Activated B cell treated with CpG ODN at 0.5 μM for 24 hours (primary cell): ENCODE measurements around the gene GIT1. TPM values are rescaled to one million over a fixed set of nuclear protein-coding genes. Genes with fewer than 3 reads are reported as not detected.

Source experiments
- ATAC-seq: fragments of 200-7000 bp; cut with Tn5 transposase; one replicate; pipeline ENCODE4 v1.10.0; 2021; ENCODE audit warnings: low read depth, mild to moderate bottlenecking, moderate library complexity
- CTCF ChIA-PET: fragments of 350-600 bp; sonication (Branson Sonifier 250); formaldehyde crosslinking; loops from one replicate; lab custom pipeline; 2021; ENCODE audit warnings: antibody characterized with exemption; lab: Charles Lee
- POLR2A ChIA-PET: fragments of 350-600 bp; sonication (Branson Sonifier 250); formaldehyde crosslinking; loops from one replicate; lab custom pipeline; 2021; ENCODE audit warnings: antibody characterized with exemption; lab: Charles Lee
- DNase-seq: peaks from one replicate; pipeline ENCODE4 v3.0.0; 2022
- H3K27ac Mint-ChIP-seq: one replicate; pipeline ENCODE4 v1.8.0; 2020; ENCODE audit warnings: mixed read lengths
- H3K27me3 Mint-ChIP-seq: one replicate; pipeline ENCODE4 v1.8.0; 2021; ENCODE audit warnings: mixed read lengths
- H3K36me3 Mint-ChIP-seq: one replicate; pipeline ENCODE4 v1.8.0; 2021; ENCODE audit warnings: low read depth, mixed read lengths
- H3K4me1 Mint-ChIP-seq: one replicate; pipeline ENCODE4 v1.8.0; 2021; ENCODE audit warnings: mixed read lengths
- H3K4me3 Mint-ChIP-seq: one replicate; pipeline ENCODE4 v1.8.0; 2020; ENCODE audit warnings: mild to moderate bottlenecking, mixed read lengths
- H3K9me3 Mint-ChIP-seq: one replicate; pipeline ENCODE4 v1.8.0; 2020; ENCODE audit warnings: mixed read lengths
- intact Hi-C: fragments of 100-400 bp; cut with micrococcal nuclease; formaldehyde crosslinking; loops from one replicate; pipeline ENCODE4 v1.15.1; 2024
- total RNA-seq: library from RNA; stranded (reverse); gene quantifications from 2 replicates; pipeline ENCODE4 v1.2.3, GENCODE V29; 2022
- TF ChIP-seq, protein P1 (sequence below): fragments of 200-600 bp; IDR thresholded peaks from one replicate; pipeline ENCODE4 v1.8.0; 2022; ENCODE audit warnings: antibody characterized with exemption, mild to moderate bottlenecking

The GIT1 gene
- total RNA-seq, 1 donor from 2014 or later, result 45.3 TPM

DNA sequence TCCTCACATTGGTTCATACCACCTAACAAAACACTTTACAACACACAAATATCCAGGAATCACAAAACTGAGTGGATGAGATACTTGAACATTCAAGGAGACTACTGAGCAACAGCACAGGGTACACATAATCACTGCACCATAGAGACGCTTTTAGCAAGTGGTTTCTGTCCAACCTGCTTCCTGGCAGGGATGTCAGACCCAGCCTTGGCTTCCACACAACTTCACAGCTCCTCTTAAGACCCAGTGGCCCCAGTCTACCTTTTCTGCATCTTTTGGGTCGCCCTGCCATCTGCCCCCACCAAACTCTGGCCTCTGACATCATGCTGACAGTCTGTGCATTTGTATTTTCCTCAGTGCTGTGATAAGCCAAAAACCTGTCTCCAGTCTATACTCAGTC, 39.2 kb upstream of the GIT1 start:
- ATAC-seq (no peak), DNase-seq (no peak)
- ChIA-PET POLR2A (interaction anchor here (0.6 kb wide), 1 partner anchor 113 kb away, joined by 3 read pairs; no protein-coding TSS in a partner anchor), CTCF (interaction anchor here (2.1 kb wide), 1 partner anchor 11 kb away, joined by 5 read pairs; no protein-coding TSS in a partner anchor)
- H3K27me3 Mint-ChIP-seq, result no peaks in the 10 kb centered on the region
- H3K36me3 Mint-ChIP-seq, result peaks cover 60% of the 10 kb centered on the region
- H3K4me3 Mint-ChIP-seq, result no peak overlapping the region
- H3K4me1 Mint-ChIP-seq, result peaks cover 18% of the 10 kb centered on the region
- TF ChIP-seq, protein P1, sequence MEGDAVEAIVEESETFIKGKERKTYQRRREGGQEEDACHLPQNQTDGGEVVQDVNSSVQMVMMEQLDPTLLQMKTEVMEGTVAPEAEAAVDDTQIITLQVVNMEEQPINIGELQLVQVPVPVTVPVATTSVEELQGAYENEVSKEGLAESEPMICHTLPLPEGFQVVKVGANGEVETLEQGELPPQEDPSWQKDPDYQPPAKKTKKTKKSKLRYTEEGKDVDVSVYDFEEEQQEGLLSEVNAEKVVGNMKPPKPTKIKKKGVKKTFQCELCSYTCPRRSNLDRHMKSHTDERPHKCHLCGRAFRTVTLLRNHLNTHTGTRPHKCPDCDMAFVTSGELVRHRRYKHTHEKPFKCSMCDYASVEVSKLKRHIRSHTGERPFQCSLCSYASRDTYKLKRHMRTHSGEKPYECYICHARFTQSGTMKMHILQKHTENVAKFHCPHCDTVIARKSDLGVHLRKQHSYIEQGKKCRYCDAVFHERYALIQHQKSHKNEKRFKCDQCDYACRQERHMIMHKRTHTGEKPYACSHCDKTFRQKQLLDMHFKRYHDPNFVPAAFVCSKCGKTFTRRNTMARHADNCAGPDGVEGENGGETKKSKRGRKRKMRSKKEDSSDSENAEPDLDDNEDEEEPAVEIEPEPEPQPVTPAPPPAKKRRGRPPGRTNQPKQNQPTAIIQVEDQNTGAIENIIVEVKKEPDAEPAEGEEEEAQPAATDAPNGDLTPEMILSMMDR, result no peak
- no peaks in the 10 kb centered on the region for H3K9me3 Mint-ChIP-seq
- peak overlapping the region; percentile 57 for H3K27ac Mint-ChIP-seq
- intact Hi-C loops, result no loop called here

- intact Hi-C loops, result no loop called here
- ChIA-PET POLR2A (no interaction called here), CTCF (interaction anchor here (2.1 kb wide), 1 partner anchor 11 kb away, joined by 5 read pairs; no protein-coding TSS in a partner anchor)
- H3K27ac Mint-ChIP-seq, result peak overlapping the region; percentile 39
- no peaks in the 10 kb centered on the region for H3K9me3 Mint-ChIP-seq
- DNase-seq (no peak), ATAC-seq (no peak)
- H3K36me3 Mint-ChIP-seq, result peaks cover 55% of the 10 kb centered on the region
- TF ChIP-seq, protein P1, result no peak
- H3K4me3 Mint-ChIP-seq, result no peak overlapping the region
- no peaks in the 10 kb centered on the region for H3K27me3 Mint-ChIP-seq
- peaks cover 25% of the 10 kb centered on the region for H3K4me1 Mint-ChIP-seq
These were observed 38.5 kb upstream of the GIT1 start for GRCh38 chr17:29627951-29628350.

DNA sequence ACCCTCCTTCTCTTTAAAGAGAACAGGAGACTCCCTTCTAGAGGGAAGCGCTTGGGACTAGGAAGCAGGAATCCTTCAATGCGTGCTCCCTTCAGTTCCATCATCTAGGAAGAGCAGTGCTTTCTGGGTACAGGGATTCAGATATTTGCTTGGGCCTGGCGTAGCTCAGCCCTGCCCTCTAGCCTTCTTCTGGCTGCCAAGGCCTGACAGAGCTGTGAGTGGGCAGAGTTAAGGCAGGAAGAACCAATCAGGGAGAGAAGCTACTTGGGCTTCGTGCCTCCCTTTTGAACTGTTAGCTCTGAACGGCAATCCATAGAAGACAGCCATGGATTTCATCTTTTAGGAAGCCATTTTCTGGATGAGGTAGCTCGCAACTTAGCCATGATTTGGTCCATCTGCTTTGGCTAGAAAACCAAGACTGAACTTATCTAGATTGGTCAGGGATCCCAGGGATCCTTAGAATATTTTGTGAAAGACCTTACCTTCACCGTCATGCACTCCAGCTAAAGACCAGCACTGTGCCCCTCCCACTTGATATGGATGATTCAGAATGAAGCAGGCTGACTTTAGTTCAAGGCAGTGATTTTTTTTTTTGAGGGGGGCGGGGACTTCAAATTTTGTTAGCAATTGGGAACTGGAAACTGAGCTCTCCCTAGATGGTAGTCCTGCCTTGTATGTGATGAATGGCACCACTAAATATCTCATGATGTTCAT, 35.7 kb upstream of the GIT1 start:
- ATAC-seq, result no peak

GRCh38 chr17:29624586-29624985, 35.1 kb upstream of the GIT1 start:
- ChIA-PET CTCF (interaction anchor here (1.5 kb wide), 2 partner anchors 9 to 307 kb away, joined by 5 to 6 read pairs; no protein-coding TSS in a partner anchor), POLR2A (interaction anchor here (0.5 to 2.6 kb wide), 5 partner anchors 7 to 306 kb away, joined by 3 to 10 read pairs (median 4); no protein-coding TSS in a partner anchor)
- no peaks in the 10 kb centered on the region for H3K9me3 Mint-ChIP-seq
- ATAC-seq, result no peak
- H3K36me3 Mint-ChIP-seq, result peaks cover 22% of the 10 kb centered on the region
- H3K4me1 Mint-ChIP-seq, result peaks cover 39% of the 10 kb centered on the region
- H3K27me3 Mint-ChIP-seq, result no peaks in the 10 kb centered on the region
- no peak for DNase-seq
- peak overlapping the region; percentile 24 for H3K27ac Mint-ChIP-seq
- intact Hi-C loops, result no loop called here
- TF ChIP-seq, protein P1, result no peak
- H3K4me3 Mint-ChIP-seq, result no peak overlapping the region

More for the DNA sequence above, 35.7 kb upstream of the GIT1 start:
- Mint-ChIP-seq H3K36me3 (peaks cover 27% of the 10 kb centered on the region), H3K27ac (peak overlapping the region; percentile 41), H3K9me3 (no peaks in the 10 kb centered on the region), H3K4me3 (no peak overlapping the region), H3K4me1 (peaks cover 39% of the 10 kb centered on the region), H3K27me3 (no peaks in the 10 kb centered on the region)
- TF ChIP-seq, protein P1, result no peak
- ChIA-PET POLR2A (interaction anchor here (0.5 to 2.6 kb wide), 4 partner anchors 8 to 278 kb away, joined by 3 to 10 read pairs (median 4); no protein-coding TSS in a partner anchor), CTCF (interaction anchor here (1.3 to 1.5 kb wide), 3 partner anchors 10 to 306 kb away, joined by 3 to 6 read pairs (median 5); no protein-coding TSS in a partner anchor)
- DNase-seq, result no peak
- intact Hi-C loops, result no loop called here

DNA sequence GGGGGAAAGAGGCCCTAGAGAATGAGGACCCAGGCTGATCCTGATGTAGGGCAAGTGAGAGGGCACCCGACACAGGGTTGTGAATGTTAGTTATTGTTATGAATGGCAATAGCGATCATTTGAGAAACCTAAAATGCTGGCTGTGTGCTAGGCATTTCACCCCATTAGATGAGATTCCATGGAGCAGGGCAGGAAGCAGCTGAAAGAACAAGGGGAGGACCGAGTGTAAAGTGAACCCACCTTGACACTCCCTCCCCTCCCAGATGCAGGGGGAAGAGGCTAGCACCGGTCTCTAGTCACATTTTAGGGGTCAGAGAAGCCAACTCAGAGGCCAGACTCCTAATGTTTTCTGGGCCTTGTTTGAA, 33.8 kb upstream of the GIT1 start:
- peaks cover 10% of the 10 kb centered on the region for H3K36me3 Mint-ChIP-seq
- intact Hi-C loops, result loop anchor here (2.0 kb wide), 1 partner anchor 308 kb away; the partner anchor contains the start of gene SSH2
- H3K9me3 Mint-ChIP-seq, result no peaks in the 10 kb centered on the region
- TF ChIP-seq, protein P1, result no peak
- H3K27ac Mint-ChIP-seq, result no peak overlapping the region
- no peaks in the 10 kb centered on the region for H3K27me3 Mint-ChIP-seq
- no peak for DNase-seq
- peak overlapping the region; percentile 80 for H3K4me3 Mint-ChIP-seq
- ChIA-PET CTCF (interaction anchor here (1.0 to 1.9 kb wide), 3 partner anchors 16 to 184 kb away, joined by 3 to 7 read pairs (median 3); no protein-coding TSS in a partner anchor), POLR2A (interaction anchor here (0.9 to 2.1 kb wide), 3 partner anchors 8 to 307 kb away, joined by 3 to 10 read pairs (median 4); partner anchors contain the start of gene SSH2)
- H3K4me1 Mint-ChIP-seq, result peaks cover 39% of the 10 kb centered on the region
- ATAC-seq, result no peak
